Erythroblast (primary cell): ENCODE data around the gene JAM3.

Experiments
- GATA1 ChIP-seq: IDR thresholded peaks from 2 replicates; pipeline ENCODE4 v1.6.1; 2011; ENCODE audit warnings: low read depth, mild to moderate bottlenecking, control low read depth, low read length, moderate library complexity
- POLR2A ChIP-seq: IDR thresholded peaks from 2 replicates; pipeline ENCODE4 v1.6.1; 2011; ENCODE audit warnings: mild to moderate bottlenecking, low read length

GRCh38 chr11:134116210-134116609 is 47.3 kb downstream of the JAM3 start:
- no peak for TF ChIP-seq POLR2A
- TF ChIP-seq GATA1: no peak
